Stimulated activated naive CD4-positive, alpha-beta T cell (primary cell): ENCODE data around the gene SOX30.

Experiments
- DNase-seq, 6 experiments: peaks; one replicate each; lab custom pipeline; 2025; lab: John Stamatoyannopoulos, UW

SOX30 gene

DNA sequence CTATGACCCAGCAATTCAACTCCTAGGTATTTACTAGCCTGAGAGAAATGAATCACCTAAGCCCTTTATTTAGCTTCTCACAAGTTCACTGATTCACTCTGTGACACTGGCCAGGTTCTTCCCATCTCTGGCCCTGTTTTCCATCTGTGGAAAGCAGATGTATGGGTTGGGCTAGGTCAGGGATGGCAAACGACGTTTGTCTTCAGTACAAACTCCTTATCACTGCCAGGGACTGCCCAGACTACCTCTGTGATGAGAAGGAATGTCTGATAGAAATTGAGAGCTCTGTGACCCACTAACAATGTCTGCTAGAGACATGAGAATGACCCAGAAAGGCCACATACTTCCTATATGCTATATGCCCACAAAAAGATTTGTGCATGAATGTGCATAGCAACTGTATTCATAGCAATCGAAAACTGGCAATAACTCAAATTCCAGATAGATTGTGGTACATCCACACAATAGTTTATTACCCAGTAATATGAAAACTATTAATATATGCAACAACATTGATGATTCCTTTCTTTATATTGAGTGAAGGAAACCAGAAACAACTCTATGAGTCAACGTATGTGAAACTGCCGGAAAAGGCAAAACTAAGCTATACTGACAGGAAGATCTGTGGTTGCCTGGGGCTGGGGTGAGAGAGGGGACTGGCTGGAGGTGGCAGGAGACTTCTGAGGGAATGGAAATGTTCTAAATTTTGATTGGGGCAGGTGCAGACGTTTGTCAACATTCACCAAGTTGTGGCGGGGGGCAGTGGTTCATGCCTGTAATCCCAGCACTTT lies 44.7 kb downstream of the SOX30 start:
- no peak for DNase-seq

DNA sequence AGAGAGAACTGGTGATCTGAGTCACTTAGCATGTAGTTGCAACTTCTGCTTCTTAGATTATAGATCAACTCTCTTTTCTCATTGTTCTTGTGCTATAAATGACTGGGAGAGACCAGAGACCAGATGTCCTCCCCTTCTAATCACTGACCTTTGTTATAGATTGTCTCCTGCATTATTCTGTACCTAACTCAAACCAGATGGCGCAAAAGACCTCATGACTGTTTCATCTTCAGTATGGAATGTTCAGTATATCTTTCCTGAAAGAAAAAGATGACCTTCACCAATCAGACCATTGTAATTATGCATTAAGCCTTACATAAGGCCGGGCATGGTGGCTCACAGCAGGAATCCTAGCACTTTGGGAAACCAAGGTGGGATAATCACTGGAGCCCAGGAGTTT lies 46.2 kb downstream of the SOX30 start:
- no peak for DNase-seq

DNA sequence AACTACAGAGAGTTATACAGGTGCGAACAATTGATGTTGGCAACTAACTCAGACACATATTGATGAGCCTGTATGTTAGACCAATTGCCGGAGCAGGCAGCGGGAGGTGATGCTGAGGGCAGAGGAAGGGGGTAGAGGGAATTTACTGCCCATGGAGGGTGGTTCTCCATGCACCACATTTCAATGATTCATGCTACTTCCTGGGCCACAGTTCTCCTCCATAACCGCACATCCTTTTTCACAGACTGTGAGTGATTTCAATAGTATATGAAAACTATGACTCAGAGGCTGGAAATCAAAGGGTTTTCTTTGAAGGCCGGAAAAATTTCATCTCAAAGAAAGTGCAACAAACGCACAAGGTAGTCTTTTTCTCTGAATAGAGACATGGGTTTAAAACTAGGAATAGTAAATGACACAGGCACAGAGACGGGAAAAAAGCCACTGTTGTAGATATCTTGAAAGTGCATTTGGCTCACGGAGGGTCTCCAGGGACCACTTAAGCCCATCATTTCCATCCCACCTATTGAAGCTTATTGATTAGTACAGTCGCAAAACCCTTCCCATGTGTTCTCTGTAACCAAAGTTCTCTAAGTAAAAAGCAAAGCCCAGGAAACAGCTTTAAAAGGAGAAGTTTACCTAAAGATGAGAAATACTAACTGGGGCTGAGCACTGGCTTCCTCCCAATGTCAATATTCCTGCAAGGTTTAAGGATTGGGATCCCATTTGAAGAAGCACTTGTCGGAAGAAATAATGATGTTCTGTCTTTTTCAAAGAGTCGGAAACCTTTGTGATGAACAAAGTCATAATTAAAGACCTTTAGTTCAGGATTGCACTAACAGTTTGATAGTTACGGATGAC lies 48.7 kb downstream of the SOX30 start:
- peak; percentile 1 to 40 (median 29) for DNase-seq

- no peak for DNase-seq
Measured at GRCh38 chr5:157602505-157602904, 49.7 kb downstream of the SOX30 start.

DNA sequence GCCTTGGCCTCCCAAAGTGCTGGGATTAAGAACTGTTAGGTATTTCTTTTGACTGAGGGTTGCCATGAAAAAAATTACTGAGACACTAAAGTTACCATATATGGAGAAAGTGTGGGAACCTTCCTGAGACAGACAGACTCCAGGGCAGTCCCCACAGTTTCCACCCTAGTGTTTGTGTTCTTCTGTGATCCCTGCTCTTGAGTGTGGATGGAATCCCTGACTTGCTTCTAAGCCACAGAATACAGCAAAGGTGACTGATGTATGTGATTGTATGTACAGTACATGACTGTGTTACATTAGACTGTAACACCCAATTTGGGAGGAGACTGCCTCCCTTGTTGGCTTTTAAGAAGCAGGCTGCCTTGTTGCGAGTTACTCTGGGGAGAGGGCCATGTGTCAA lies 52.0 kb downstream of the SOX30 start:
- DNase-seq = no peak

DNA sequence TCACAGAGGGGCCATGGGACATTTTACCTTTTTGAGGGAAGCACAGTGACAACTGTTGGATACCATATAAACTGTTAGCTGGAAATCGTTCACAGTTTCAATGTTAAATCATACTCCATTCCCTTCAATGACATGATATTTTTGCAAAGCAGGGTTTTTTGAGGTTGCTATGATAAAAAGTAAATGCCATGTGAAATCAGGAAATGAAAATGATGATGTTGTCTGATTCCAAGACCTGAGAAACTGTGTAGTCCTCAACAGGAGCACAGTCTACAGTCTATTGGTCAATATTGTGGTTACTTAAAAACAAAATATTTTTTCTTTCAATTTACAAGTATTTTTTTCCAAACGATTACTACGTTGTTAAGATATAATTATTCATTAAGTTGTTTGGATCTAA lies 52.7 kb downstream of the SOX30 start:
- DNase-seq = no peak

GRCh38 chr5:157598350-157598936 lies 53.8 kb downstream of the SOX30 start:
- DNase-seq = no peak

GRCh38 chr5:157597277-157597676 lies 55.0 kb downstream of the SOX30 start:
- DNase-seq = no peak

DNA sequence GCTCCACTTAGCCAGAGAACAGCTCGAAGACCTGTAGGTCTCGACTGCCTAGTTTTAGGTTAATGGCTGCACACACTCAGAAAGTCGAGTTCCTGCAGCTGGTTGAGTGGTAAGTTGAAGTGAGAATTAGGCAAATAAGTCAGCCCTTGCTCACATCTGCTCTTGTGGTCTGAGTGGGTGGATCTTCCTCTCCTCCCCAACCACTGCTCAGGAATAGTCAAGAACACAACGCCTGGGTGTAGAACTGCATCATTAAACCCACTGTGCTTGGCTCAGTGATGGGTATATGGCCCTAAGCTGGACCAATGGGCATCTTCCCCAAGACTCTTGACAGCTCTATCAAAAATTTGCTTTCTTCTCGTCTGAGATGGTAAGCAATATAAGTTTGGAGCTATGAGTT lies 55.8 kb downstream of the SOX30 start:
- no peak for DNase-seq

GRCh38 chr5:157594675-157595459 lies 57.4 kb downstream of the SOX30 start:
- no peak for DNase-seq

GRCh38 chr5:157594257-157594656 lies 58.0 kb downstream of the SOX30 start:
- DNase-seq = no peak

- DNase-seq = no peak
Measured at GRCh38 chr5:157593052-157593757, 59.0 kb downstream of the SOX30 start.

GRCh38 chr5:157592594-157592993 lies 59.6 kb downstream of the SOX30 start:
- DNase-seq = no peak

GRCh38 chr5:157590478-157590877 lies 61.8 kb downstream of the SOX30 start:
- DNase-seq = no peak

GRCh38 chr5:157584628-157585027 lies 67.6 kb downstream of the SOX30 start:
- DNase-seq = no peak

DNA sequence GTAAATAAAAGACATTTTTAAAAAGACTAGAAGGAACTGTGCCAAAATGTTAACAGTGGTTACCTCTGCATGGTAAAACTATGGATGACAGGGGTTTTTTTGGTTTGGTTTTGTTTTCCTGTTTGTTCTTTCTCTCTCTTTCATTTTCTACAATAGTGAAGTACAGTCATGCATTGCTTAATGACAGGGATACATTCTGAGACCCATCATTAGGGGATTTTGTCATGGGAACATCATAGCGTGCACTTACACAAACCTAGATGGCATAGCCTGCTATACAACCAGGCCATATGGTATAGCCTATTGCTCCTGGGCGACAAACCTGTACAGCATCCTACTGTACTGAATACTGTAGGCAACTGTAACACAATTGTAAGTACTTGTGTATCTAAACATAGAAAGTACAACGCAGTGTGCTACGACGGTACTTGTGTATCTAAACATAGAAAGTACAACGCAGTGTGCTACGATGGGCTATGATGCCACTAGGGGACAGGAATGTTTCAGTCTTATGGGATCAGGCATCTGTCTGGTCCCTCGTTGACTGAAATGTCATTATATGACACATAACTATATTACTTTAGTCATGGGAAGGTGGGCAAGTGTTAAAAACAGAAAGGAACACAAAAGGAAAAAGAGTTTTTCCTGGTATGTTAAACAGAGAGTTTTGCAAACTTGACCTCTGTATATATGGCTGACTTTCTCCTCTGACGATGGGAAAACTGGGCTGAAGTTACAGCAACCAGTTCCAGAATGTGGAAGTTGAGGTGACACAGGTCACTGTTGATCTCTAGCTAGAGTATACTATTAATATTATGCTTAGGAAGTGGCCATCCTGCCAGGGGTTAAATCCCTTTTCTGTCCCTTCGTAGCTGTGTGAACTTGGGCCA lies 69.3 kb downstream of the SOX30 start:
- DNase-seq = no peak

GRCh38 chr5:157581901-157582300 lies 70.3 kb downstream of the SOX30 start:
- DNase-seq = no peak

DNA sequence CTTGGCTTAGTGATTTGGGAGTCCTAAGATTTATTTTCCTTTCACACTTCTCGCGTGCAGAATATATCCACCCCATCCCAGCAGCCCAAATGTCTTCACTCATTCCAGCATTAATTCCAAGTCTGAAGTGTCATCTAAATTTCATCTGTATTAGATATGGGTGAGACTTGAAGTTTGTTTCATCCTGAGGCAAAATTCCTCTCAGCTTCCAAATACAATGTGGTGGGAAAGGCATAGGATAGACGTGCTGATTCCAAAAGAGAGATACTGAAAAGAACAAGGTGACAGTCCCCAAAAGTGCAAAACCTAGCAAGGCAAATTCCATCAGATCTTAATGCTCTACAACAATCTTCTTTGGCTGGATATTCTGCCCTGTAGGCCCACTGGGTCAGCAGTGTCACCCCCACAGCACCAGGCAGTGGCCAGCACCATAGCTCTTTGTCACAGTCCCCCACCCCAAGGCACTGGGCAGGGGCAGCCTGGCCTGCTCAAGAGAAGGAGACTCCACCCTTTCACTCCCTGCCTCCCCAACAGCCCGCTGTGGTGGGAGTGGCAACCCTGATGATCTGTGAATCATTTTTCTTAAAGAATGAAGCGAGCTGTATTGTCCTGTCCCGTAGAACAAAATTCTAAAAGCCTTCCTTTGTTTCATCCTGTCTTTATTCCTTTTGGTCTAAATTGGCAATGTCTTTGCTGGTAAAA lies 74.0 kb downstream of the SOX30 start:
- no peak for DNase-seq

- no peak for DNase-seq
Measured at GRCh38 chr5:157576678-157577077, 75.6 kb downstream of the SOX30 start.
